SH-SY5Y (cell line): Measurements from ENCODE around the gene METTL21A.

ENCODE experiments used
- GATA2 ChIP-seq: IDR thresholded peaks from 2 replicates; pipeline ENCODE4 v1.6.1; 2011; ENCODE audit warnings: mild to moderate bottlenecking, low read depth, low read length
- GATA3 ChIP-seq: IDR thresholded peaks from 2 replicates; pipeline ENCODE4 v1.6.1; 2011; ENCODE audit warnings: low read depth, mild to moderate bottlenecking, low read length, moderate library complexity

GRCh38 chr2:207621501-207622039 is 3.6 kb downstream of the METTL21A start:
- no peak for TF ChIP-seq GATA3
- TF ChIP-seq GATA2: no peak
